Testis (tissue), 2 donors: ENCODE data around the gene COL12A1.

Source experiments
- CTCF ChIP-seq, 3 experiments: fragments of 450-650 bp in 2 of 3; fragments of 200-600 bp in 1 of 3; sonication (generic) in 1 of 3; IDR thresholded peaks; one replicate each; pipeline ENCODE4 v1.5.1; 2016 to 2019; ENCODE audit warnings: antibody characterized with exemption in 3 of 3, mild to moderate bottlenecking in 2 of 3, moderate library complexity in 1 of 3
- POLR2A ChIP-seq: fragments of 450-650 bp; IDR thresholded peaks from one replicate; pipeline ENCODE4 v1.6.1; 2017; ENCODE audit warnings: antibody characterized with exemption, mild to moderate bottlenecking, moderate library complexity

DNA sequence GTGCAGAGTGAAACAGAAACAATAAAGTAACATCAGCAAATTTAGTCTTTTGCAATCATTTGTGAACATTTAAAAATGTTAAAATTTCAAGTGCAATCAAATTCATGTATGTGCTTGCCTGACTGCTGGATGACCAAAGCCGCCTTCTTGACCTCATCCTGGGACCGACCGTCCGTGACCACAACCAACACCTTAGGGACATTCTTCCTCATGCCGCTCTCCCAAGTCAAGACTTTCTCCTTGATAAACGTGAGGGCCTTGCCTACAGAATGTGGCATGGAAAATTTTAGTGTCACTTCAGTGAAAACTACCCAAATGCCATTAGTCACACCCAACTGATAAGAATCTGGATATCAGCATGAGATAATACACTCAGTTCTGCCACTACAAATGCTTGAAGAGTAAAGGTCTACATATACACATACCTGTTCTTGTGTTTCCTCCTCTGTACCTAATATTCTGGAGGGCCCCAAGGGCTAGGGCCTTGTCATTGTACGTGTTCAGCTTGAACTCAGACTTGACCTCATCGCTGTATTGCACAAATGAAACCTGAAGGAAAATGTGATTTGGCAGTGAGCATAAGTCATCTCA is 86.8 kb downstream of the COL12A1 start:
- TF ChIP-seq POLR2A (no peak), CTCF (IDR thresholded peaks at IDR 0.05) (no peak)
